Ammon's horn (tissue), 1 donor: Measurements from ENCODE around the gene TPRA1.
"Not testable (repeated sequence)": the region's sequence is repeated elsewhere in the genome, so short reads cannot be mapped to it uniquely, and the experiment has no call there.

Experiments
- DNase-seq: peaks from one replicate; pipeline ENCODE4 v3.0.0-alpha.2; 2016; ENCODE audit warnings: low spot score

TPRA1 gene

DNA sequence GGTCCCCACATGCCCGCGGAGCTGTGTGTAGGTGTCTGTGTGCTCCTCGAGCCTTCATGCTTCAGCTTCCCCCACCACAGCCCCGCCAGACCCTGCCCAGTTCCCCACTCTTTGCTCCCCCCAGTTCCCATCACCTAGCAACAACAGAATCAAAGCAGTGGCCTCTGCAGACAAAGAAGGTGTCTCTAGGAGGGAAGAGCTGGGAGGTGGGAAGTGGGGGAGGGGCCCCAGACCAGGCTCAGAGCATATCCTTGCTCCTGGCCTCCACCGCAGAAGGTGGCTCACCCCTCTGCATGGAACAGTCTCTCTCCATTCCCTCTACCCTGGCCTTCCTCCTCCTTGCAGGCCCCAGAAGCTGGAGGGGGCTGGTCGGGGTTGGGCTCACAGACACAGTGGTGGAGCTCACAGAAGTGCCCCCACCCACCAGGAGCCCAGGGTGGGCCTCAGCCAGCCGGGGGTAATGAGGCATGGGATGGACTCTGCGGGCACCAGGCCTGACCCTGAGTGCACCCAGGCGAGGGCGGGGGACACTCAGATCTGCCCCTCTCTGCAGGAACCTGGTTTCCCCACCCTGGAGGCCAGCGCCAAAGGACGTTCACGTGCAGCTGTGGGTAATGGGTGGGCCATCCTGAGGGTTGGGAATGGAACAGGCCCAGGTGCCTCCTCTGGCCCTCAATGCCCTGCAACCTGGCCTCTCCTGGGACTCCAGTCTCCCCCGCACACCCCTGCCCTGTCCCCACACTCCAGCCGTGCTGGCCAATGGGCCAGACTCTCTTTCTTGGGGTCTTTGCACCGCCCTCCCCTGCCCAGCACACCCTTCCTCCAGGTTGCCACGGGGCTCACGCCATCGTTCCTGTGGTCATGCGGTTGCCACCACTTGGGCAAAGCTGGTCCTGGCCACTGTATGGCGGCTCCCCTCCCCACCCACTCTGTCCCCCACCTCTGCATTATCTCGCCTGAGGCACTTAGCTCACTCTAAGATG lies 53.4 kb downstream of the TPRA1 start:
- DNase-seq = no peak

DNA sequence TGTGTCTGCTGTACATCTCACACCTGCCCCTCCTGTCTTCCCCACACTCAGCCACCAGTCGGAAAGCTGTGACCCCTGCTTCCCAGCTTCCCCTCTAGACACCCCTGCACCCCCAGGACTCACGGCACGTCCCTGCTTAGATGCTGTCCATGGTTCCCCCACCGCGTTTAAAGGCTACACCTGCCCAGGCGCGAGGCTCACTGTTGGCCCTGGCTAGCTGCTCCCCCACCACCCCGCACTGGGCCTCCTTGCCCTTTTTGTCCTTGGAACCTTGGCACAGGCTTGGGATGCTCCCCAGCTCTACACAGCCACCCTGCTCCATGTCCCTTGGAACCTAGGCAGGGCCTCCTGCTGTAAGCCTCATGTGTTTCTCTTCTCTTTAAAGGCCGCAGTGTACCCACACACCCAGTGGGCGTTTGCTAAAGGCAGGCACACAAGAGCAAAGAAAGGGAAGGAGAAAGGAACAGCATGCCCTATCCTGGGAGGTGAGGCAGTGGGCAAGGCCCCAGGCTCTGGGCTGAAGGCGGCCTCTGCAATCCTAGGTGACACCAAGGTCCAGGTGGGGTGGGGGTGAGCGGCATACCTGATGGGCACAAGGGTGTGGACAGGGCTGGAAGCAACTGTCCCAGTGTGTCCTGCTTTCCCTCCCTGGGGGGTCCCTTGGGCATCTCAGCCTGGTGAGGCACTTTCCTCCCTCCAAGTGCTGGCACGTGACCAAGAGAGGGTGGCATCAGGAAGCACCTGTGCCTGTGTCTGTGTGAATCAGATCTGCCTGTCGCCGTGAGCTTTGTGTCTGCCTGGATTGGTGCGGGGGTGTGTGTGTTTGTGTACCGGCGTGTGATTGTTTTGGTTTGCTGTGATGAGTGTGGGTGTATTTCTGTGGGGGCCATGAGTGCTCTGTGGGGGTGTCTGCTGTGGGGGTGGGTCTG lies 54.4 kb downstream of the TPRA1 start:
- peak; percentile 55 for DNase-seq

DNA sequence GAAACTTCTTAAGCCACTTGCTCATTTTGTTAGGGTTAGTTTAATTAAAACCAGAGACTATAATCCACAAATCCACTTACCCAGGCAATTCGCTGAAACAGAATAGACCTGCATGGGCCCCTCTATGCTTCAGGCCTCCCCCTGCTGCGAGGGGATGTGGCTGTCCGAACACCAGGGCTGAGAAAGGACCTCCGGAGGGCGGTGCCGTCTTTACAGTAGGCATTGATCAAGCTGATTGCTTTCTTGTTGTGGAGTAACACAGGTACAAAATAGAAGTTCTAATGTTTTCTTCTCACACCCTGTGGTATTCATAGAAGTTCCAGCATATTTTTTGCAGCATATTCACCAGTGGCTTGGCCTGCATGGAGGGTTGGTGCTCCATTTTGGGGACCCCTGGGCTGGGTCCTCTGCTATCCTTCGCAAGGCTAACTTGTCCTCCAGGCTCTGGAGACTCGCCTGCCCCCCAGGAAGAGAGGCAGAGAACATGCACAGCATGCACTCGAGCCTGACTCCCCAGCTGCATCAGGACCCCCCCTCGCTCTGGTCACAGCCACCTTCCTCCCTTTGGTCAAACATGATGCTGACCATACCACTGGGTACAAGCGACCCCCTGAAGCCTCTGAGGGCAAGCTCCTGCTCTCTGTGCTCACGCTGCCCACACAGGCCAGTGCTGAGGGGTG lies 55.3 kb downstream of the TPRA1 start:
- no peak for DNase-seq

DNA sequence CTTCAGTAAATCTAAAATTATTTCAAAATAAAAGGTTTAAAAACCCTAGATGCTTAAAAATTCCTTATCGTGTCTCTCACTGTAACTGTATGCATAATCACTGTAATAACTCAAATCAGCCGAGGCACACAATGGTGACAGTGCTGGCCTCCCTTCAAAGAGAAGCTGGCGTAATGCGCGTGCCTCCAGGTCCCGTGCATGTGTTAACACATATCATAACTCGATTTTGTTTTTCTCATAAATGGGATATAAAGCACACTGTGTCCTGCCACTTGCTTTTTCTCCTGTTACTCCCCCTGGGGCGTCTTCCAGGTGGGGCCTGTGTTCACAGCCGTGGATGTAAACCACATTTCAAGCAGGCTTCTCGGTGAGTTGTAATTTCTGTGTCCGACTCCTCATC lies 56.0 kb downstream of the TPRA1 start:
- no peak for DNase-seq

DNA sequence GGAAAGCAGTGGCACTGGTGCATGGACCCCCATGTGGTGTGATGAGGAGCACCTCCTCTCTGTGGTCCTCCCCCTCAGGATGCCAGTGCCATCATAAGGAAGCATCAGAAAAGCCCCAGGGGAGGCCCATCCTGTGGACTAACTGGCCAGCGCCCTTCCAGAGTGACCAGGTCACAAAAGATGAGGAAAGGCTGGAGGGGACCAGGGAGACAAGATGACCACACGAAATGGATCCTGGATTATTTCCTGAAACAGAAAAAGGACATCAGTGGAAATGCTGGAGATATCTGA lies 56.4 kb downstream of the TPRA1 start:
- DNase-seq = no peak

DNA sequence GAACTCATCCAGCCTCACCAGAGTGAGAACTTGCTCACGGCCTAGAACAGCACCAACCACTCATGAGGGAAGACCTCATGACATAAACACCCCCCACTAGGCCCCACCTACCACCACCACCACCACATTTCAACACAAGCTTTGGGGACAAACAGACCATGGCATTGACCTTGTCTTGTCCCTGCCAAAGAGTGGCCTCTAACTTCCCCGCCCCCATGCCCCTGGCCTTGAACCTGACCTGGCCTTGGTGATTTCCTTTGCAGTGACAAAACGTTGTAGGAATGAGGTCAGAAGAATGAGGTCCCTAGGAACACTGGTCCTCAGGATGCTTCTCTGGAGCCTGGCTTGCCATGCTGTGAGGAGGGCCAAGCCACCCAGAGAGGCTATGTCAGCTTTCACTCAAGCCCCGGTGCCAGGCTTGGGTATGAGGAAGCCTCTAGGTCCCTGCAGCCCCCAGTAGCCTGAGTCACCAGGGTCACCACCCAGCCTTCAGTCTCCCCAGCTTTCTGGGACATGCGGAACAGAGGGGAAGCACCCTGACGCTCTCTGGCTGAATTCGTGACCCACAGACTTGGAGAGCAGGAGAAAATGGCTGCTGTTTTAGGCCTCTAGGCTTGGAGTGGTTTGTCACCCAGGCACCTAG lies 57.9 kb downstream of the TPRA1 start:
- no peak for DNase-seq

DNA sequence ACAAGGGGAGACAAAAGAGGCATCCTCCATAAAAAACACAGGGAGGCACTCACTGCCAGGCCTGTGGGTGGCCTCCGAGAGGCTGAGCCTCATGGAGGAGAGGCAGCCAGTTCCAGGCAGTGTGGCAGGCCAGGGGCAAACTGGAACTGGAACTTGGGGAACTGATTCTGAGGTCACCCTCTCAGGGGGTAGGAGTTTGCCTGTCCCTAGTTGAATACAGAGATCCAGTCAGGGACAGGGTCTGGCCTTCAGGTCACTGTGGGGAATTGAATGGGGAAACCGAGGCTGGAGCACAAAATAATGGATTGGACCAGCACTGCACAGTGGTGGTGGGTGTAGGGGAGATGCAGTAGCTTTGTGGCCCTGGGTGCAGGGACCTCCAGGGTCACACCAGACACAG lies 58.7 kb downstream of the TPRA1 start:
- no peak for DNase-seq

DNA sequence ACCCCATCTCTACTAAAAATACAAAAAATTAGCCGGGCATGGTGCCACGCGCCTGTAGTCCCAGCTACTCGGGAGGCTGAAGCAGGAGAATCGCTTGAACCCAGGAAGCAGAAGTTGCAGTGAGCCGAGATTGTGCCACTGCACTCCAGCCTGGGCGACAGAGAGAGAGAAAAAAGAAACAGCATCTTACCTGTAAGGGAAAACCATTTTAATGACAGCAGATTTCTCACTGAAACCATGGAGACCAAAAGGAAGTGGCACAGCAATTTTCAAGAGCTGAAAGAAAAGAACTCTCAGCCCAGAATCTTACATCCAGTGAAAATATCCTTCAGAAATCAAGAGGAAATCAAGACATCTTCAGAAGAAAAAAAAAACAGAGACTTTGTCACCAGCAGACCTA lies 59.7 kb downstream of the TPRA1 start:
- not testable (repeated sequence) for DNase-seq

DNA sequence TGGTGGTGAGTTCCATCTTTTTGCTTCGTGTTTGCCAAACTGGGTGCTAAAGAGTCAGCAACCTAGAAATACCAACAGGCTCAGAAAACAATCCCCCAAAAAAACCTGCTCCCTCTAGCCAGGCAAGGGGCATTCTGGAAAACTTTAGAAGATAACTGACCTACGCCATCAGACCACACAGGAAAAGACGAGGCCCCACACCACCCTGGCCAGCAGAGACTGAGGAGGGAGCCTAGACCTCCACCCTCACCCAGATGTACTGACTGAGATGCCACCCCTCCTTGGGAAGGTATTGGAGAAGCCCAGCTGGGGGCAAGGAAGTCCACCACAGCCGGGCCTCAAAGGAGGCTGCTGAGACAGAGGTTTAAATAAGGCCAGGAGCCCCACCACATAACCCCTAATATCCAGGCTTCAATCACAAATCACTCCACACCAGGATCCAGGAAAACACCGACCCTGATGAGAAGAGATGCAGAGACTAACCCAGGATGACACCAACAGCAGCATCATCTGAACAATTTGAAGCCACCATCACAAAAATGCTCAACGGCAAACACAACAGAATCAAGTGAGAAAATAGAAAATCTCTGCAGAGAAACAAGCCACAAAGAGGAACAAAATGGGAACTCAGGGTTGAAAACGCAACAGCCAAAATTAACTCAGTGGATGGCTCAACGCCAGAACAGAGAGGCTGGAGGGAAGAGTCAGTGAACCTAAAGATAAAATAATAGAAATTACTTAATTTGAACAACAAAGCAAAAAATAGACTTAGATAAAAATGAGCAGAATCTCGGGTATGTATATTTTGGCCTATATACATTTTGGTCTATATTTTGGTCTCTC lies 61.0 kb downstream of the TPRA1 start:
- peak; percentile 34 for DNase-seq

DNA sequence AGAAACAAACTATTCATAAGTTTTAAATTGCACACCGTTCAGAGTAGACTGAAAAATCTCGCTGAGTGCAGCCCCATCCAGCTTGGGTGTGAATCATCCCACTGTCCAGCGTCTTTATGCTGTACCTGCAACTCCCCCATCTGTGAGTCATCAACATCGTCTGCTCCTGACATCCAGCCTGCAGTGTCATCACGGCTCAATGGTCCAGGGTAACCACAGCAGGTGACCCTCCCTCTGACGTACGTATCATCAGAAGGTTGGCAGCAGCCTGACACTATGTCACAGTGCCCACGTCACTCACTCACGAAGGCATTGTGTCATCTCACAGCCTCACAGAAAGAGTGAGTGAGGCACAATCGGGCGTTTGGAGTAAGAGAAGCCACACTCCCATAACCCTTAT lies 65.2 kb downstream of the TPRA1 start:
- peak; percentile 15 for DNase-seq

DNA sequence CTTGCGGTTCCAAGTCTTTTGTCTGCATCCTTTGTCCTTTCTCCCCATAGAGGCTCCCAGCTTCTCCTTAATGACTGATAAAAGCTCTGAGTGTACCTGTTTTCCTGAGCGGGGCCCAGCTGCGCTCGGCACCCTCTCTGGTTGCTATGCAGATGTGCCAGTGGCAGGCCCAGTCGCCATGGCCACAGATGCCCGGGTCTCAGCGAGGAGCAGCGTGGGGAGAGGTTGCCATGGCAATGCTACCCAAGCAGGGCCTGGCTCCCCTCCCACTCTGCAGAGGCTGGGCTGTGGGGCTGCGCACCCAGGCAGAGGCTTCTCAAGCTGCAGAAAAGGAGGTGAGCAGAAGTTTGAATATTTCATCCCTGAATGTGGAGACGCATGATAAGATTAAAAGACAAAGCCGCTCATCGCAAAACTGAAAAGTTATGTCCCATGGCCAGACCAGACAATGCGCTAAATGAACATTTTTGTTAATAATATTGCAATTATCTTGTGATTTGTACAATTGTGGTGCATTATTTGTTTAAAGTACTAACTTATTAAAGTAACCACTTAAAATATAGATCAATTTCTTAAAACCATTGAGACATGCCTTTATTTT lies 66.1 kb downstream of the TPRA1 start:
- DNase-seq = peak; percentile 50
